Stimulated activated CD4-positive, alpha-beta T cell treated with anti-CD3 and anti-CD28 coated beads, Interleukin-1b, Interleukin-23, amount 100 ng/mL, for 4 hours (primary cell): ENCODE results near the gene LSP1.

Experiments used
- DNase-seq, 2 donors: peaks; one replicate each; pipeline ENCODE4 v3.0.0-alpha.2; 2020; ENCODE audit warnings: low read depth in 2 of 2

Gene LSP1

DNA sequence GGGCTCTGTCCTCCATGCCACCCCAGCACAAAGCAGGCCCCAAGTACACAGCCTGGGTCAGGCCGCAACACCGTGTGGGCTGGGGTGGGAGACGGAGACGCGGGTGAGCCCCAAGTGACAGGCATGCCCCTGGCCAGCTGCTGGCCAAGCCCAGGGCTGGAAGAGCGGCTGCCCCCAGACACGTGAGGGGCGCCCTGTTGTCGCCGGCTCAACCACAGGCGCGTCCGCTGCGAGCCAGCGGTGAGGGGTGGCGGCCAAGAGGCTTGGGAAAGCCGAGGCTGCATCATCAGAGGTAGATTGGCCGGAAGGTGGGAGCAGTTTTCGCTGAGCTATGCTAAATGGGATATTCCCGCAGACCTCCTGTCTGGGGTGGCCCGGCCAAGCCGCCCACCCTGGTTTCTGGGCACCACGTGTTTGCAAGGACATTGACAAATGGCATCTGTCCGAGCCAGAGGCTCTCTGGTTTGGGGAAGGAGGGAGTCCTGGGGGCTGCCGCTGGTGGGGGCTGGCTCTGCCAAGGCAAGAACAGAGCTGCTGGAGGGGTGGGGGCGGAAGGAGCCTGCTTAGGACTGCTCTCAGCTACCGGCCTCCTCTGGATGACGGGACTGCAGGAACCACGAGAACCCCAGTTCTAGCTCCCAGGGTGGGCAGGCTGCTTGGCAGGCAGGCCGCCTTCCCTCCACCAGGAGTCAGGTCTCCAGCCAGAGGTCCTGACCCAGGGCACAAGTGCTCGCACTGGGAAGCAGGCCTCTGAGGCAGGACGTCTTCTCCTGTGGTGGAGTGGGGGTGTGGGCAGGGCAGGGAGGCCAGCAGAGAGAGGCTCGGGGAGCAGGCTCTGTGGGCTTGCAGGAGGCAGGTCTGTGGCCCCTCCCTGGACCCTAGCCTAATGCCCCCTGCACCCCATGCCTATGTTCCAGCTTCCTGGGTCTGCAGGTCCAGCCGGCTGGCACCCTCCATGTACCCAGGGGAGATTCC lies 38.3 kb downstream of the LSP1 start:
- no peak for DNase-seq

DNA sequence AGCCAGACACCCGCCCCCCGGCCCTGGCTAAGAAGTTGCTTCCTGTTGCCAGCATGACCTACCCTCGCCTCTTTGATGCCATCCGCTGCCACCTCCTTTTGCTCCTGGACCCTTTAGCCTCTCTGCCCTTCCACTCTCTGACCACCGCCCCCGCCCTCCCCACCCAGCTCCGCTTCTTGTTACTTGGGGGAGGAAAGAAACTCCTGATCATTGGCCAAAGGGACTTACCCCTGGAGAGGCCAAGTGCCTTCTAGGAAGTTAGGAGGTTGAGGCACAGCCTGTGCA lies 38.9 kb downstream of the LSP1 start, which contains the start of gene PRR33:
Gene PRR33 (minus strand): TSS at position 65 of the 285 bp plus-strand sequence. CDS start 1,311 bp downstream, outside the sequence.
- DNase-seq: no peak

DNA sequence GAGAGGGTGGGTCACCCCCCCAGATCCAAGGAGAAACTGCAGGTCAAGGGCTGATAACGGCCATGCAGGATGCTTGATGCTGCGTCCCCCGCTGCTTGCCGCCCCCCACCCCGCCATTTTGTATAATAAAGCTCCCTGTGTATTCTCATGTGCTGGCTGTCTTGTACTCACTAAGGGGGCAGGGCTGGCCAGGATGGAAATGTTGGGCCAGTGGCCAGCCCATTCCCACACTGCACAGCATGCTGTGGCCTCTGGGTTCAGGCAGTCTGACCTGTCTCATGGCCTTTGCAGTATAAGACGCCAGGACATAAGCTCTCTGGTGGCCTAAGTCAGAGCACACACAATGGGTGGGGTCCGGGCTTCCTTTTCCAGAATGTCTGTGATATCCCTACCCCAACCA lies 39.2 kb downstream of the LSP1 start:
- DNase-seq: no peak

DNA sequence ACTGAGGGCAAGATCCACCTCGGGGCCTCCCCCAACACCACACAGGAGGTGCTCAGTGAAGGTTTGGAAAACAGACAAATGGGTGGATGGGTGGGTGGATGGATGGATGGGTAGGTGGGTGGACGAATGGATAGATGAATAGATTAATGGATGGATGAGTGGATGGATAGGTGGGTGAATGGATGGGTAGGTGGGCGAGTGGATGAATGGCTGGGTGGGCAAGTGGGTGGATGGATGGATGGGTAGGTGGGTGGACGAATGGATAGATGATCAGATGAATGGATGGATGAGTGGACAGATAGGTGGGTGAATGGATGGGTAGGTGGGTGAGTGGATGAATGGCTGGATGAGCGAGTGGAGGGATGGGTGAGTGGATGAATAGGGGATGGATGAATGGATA lies 39.7 kb downstream of the LSP1 start:
- DNase-seq: no peak

DNA sequence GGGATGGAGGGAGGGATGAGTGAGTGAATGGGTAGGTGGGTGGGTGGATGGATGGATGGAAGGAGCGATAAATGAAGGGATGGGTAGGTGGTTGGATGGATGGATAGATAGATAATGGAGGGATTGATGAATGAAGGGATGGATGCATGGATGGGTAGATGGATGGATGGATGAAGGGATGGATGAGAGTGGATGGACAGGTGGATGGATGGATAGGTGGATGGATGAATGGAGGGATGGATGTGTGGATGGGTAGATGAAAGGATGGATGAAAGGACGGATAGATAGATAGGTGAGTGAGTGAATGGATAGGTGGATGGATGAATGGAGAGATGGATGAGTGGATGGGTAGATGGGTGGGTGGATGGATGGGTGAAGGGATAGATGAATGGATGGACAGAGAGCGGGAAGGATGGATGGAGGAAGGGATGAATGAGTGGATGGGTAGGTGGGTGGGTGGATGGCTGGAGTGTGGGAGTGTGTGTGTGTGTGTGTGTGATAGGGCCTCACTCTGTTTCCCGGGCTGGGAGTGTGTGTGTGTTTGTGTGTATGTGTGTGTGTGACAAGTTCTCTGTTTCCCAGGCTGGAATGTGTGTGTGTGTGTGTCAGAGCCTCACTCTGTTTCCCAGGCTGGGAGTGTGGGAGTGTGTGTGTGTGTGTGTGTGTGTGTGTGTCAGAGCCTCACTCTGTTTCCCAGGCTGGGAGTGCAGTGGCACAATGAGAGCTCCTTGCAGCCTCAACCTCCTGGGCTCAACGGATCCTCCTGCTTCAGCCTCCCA lies 40.9 kb downstream of the LSP1 start:
- DNase-seq: no peak

DNA sequence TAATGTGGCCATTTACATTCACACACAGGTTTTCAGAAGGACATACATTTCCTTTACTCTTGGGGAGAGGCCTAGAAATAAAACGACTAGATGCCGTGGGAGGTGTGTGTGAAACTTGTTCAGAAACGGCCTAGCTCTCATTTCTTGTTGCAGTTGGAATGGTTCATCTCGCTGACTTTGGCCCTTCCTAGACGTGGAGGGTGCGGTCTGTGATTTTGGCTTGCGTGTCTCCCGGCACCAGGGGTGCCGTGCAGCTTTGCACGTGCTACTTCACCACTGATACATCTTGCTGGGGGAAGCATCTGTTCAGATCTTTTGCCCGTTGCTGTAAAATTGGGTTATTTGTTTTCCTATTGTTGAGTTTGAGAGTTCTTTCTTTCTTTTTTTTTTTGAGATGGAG lies 41.9 kb downstream of the LSP1 start:
- no peak for DNase-seq

DNA sequence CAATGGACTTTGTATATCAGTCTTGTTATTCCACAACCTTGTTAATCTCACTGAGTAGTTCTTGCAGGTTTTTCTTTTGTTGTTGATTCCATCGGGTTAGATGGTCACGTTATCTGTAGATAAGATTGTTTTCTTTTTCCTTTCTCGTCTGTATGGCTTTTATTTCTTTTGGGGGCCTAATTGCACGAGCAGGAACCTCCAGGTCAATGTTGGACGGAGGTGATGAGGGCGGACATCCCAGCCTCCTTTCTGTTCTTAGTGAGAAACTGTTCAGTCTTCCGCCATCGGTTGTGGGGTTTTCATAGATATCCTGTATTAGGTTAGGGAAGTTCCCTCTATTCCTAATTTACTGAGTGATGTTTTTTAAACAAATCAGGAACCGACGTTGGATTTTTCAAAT lies 43.6 kb downstream of the LSP1 start:
- DNase-seq: no peak

DNA sequence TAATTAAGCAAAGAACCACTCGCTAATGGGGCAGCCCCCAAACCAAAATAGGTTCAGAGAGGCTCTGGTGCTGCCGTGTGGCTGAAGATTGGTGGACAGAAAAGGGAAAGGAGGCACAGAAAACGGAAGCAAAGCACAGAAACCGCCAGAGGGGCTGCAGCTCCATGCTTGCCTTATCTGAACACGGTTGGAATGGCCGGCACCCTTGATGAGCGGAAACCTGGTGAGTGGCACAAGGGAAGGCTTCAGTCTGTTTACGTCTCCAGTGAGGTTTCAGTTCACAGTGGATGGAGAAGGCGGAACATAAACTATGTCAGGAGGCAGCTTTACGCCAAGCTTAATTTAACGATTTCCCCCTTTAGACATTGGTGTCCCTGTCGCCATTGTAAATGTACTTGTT lies 44.0 kb downstream of the LSP1 start:
- no peak for DNase-seq

DNA sequence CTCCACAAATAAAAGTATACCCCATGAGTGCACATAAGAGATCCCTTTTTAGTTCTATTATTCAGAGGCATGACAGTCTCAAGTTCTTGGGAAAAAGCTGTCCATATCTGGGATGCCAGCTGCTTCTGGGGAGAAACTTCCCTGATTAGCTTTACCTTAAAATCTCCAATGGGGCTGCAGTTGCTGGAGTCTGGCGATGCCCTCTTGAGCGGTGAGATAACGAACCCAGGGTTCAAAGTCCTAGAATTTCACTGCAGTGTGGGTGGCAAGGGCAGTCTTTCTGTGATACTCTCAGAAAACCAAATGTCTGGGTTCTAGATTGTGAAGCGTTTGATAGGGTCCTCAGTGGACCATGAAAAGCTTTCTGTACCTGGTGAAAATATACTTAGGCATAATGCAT lies 46.2 kb downstream of the LSP1 start:
- no peak for DNase-seq

DNA sequence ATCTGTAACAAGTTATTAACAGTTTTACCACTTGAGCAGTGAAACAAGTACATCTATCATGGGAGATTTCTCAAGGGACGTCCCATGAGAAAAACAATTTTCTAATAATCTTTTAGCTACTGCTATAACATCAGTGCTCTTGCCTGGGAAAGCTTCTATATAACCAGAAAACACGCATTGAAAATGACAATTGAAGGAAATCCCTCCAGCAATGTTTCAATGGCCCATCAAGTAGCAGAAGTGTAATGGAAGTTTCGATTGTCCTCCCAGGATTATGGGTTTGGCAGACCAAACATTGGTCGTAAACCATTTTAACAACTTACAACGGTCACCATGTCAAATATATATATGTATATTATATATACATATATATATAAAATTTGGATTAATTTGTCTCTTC lies 46.8 kb downstream of the LSP1 start:
- DNase-seq: no peak

DNA sequence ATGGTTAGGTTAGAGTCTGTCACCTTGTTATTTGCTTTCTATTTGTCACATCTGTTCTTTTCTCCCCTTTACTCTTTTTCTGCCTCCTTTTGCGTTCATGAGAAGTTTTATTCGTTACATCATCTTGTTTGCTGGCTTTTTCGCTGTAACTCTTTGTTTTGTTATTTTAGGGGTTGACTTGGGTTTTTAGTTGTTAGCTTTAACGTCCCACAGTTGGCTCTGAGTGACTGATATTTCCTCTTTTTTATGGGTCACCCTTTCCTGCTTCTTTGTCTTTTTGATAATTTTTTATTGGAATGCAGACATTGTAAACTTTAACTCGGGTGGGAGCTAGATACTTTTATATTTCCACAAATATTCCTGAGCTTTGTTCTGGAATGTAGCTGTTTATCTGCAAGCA lies 53.3 kb downstream of the LSP1 start:
- no peak for DNase-seq

DNA sequence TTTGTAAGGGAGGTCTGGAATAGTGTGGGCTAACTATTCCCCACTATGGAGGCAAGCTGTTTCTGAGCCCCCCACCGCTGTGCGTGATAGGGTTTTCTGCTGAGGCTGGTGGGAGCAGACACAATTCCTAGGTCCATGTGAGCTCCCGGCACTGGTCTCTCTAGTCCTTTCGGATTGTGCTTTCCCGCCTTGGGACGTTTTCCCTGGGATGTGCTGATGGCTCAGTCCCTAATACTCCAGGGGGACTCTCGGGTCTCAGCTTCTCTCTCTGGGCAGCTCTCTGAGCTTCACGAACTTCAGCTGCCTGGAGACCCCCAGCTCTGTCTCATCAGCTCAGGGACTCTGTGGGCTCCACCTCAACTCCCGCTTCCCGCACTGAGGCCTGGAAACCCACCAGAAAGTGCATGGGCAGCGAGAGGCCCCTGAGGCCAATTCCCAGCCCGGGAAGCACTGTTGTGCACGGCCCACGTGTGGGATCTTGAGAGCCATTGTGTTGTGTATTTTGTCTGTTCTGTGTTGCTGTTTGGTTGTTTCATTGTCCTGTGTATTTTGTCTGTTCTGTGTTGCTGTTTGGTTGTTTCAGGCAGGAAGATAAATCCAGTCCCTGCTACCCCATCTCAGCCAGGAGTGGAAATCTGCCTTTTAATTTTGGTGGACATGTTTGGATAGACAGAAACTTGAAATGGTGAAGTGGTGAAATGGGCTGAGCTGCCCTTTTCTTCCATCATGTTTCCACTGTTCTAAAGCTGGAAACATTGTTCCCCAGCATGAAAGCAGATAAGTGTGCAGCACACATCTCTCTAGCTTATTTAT lies 53.9 kb downstream of the LSP1 start:
- no peak for DNase-seq

DNA sequence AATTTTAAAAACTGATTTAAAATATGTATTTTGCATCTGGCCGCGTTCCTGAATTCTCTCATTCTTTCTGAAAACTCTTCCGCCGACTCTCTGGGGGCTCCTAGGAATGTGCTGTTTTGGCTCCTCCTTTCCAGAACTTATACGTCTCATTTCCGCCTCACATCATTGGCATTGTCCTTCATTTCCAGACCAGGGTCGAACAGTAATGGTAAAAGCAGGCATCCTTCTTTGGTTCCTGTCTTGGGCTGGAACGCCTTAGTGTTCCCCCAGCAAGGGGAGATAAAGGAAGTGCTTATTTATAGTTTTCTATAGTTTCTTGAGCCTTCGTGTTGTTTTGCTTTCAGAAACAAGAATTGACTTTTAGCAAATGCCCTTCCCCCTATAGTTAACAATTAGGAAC lies 55.7 kb downstream of the LSP1 start:
- no peak for DNase-seq

DNA sequence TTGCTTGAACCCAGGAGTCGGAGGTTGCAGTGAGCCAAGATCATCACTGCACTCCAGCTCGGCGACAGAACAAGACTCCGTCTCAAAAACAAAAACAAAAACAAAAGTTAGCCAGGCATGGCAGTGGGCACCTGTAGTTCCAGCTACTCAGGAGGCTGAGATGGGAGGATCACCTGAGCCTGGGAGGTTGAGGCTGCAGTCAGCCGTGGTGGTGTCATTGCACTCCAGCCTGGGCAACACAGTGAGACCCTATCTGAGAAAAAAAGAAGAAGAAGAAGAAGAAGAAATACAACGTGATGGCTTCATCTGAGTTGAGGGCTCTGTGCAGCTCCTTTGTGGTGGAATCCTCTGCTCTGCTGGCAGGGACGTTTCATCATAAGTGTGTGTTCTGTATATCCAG lies 56.6 kb downstream of the LSP1 start:
- no peak for DNase-seq

DNA sequence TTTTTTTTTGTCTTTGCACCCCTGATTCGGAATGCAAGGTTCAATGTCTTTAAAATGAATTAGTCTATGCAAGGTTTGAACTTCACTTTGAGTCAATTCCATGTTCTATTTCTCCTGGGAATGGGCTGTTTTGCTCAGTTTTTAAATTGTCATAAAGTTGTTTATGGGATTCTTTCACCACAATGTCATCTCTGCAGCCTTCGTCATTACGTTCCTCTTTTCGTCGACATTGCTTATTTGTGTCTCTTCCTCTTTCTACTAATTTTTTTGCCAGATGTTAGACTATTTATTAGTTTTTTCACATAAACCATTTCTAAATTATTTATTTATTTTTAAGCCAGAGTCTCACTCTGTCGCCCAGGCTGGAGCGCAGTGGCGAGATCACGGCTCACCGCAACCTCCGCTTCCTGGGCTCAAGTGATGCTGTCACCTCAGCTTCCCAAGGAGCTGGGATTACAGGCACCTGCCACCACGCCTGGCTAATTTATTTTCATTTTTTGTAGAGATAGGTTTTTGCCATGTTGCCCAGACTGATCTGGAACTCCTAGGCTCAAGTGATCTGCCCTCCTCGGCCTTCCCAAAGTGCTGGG lies 59.5 kb downstream of the LSP1 start:
- no peak for DNase-seq

DNA sequence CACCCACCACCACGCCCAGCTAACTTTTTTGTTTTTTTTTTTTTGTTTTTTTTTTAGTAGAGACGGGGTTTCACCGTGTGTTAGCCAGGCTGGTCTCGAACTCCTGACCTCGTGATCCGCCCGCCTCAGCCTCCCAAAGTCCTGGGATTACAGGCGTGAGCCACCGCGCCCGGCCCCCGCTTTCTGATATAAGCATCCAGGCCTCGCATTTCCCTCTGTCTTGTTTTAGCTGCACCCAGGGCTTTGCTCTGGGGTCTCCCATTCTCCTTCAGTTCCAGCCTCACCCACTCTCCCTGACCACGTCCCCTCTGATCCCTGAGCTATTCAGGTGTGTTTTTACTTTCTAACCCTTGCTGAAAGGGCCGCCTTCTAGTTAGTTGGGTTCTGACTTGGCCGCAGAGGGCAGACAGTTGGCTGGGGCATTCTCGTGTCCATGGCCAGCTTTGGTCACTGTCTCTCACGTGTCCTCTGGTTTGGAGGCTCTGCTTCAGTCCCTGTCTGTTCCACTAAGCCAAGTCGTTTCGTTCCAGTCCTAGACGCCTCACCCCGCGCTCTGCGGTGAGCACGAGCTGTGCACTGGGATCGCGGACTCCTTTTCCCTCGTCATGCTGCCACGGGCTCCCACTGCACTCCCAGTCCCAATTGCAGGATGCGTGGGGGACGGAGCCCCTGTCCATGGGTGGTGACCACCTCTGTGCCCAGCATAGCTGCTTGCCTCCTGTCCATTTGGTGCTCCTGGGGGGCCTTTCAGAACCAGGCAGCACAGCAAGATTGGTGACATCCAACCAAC lies 60.6 kb downstream of the LSP1 start:
- no peak for DNase-seq

DNA sequence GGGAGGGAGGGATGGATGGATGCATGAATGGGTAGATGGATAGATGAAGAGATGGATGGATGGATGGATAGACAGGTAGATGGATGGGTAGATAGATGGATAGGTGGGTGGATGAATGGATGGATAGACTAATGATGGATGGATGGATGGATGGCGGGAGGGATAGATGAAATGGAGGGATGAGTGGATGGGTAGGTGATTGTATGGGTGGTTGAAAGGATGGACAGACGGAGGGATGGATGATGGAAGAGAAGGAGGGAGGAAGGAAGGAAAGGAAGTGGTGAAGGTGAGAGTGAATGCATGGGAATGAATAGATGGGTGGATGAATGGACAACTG lies 62.9 kb downstream of the LSP1 start:
- DNase-seq: no peak

DNA sequence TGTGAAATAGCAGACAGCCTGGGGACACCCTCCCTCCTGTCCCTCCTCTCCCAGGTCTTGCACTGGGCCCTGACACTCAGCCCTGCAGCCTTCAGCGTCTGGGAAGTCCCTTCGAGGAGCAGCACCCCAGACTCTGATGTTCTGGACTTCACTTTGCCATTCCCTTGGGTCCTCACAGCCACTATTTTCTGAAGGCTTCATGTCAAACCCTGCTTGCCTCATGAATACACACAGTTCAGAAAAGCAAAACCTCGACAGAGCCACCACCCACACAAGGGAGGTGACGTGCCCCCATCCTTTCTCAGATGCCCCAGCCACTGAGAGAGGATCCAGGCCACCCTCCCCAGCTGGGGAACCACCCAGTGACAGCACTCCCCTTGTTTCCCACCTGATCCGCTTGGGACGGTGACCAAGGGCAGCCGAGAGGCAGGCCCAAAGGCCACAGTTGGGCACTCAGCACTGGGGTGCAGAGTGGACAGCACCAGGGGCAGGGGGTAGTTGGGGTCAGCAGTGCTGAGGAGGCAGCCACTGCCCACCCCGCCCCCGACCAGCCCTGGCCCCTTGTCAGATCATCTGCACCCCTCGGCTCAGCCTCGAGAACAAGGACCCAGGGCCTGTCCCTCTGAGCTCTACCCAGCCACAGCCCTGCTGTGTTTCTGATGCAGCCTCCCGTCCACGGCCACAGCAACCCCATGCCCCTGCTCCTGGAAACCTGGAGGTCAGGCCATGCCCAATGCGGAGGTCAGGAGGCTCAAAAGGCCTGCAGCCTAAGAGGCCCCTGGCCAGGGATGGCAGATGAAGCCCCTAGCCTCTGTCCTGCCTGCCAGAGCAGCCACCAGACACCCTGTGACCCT lies 63.5 kb downstream of the LSP1 start:
- no peak for DNase-seq

DNA sequence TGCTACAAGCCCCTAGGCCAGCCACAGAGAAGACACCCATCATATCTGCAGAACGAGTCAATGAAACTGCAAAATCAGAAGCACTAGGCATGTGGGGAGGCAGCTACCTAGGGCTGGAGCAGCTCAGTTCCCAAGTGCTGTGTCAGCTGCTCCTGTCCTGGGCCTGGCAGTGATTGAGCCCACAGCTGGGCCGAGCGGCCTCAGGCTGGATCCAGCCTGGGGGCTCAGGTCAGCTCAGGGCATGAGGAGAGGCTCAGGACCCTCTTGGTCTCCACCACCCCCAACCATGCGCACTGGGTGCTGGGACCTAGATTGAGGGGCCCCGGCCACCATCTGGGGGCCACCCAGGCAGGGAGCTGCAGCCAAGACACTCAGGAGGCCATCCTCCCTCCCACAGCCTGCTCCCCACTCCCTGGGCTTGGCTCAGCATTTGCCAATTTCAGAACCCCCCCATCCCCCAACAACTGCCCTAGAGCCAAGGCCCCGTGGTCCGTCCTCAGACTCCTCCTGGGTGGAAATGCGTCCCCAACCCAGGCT lies 64.2 kb downstream of the LSP1 start:
- DNase-seq: no peak
